ENCODE results near the gene ERBB4. TPM values are rescaled to one million over a fixed set of nuclear protein-coding genes. Genes with fewer than 3 reads are reported as not detected.

The ERBB4 gene
- total RNA-seq, 1 experiment from 2014 or later = 0.15 TPM

DNA sequence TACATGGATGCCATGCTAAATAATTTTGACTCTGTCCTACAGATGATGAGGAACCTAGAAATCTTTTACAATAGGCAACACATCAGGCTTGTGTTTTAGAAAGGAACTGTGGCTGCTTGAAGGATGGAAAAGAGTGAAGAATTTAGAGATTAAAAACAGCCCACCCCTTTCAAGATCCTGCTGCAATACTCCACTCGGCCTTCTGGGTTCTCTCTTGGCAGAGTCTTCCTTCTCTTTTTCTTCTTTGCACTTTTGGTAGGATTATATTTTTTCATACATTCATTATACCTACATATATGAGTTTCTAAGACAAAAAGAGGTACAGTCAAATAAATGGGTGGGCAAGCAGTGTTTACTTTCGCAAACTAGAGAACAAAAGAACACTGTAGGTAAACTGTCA, 474.3 kb downstream of the ERBB4 start:
- Histone ChIP-seq H3K27me3 (ENCODE audit: control insufficient read depth, insufficient read depth, low read length) (no peaks in the 10 kb centered on the region), H3K4me3 (ENCODE audit: low read depth in 2 of 2, low read length in 2 of 2) (no peak overlapping the region), H3K9me3 (ENCODE audit: control insufficient read depth, insufficient read depth, low read depth, low read length) (no peaks in the 10 kb centered on the region), H3K36me3 (ENCODE audit: control insufficient read depth, insufficient read depth, low read length) (no peaks in the 10 kb centered on the region), H3K4me1 (ENCODE audit: control insufficient read depth, insufficient read depth, low read length) (no peaks in the 10 kb centered on the region), H3K27ac (ENCODE audit: low read length) (no peak overlapping the region)
- ChIA-PET POLR2A (no interaction called here), CTCF (no interaction called here)
- intact Hi-C loops (cut with micrococcal nuclease; ENCODE audit: unreplicated experiment) (no loop called here), in situ Hi-C loops (cut with HindIII; ENCODE audit: low pct_unique_long_range_greater_than_20kb, low sequenced_read_pairs) (no loop called here)
- no peak for DNase-seq (ENCODE audit: low read depth, low spot score)
- no peak for TF ChIP-seq TCF7L2 (IDR thresholded peaks at IDR 0.05; ENCODE audit: low read depth, low read length)
- TF ChIP-seq, protein P1, sequence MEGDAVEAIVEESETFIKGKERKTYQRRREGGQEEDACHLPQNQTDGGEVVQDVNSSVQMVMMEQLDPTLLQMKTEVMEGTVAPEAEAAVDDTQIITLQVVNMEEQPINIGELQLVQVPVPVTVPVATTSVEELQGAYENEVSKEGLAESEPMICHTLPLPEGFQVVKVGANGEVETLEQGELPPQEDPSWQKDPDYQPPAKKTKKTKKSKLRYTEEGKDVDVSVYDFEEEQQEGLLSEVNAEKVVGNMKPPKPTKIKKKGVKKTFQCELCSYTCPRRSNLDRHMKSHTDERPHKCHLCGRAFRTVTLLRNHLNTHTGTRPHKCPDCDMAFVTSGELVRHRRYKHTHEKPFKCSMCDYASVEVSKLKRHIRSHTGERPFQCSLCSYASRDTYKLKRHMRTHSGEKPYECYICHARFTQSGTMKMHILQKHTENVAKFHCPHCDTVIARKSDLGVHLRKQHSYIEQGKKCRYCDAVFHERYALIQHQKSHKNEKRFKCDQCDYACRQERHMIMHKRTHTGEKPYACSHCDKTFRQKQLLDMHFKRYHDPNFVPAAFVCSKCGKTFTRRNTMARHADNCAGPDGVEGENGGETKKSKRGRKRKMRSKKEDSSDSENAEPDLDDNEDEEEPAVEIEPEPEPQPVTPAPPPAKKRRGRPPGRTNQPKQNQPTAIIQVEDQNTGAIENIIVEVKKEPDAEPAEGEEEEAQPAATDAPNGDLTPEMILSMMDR (IDR thresholded peaks at IDR 0.05) = no peak
- TF ChIP-seq, protein P2, sequence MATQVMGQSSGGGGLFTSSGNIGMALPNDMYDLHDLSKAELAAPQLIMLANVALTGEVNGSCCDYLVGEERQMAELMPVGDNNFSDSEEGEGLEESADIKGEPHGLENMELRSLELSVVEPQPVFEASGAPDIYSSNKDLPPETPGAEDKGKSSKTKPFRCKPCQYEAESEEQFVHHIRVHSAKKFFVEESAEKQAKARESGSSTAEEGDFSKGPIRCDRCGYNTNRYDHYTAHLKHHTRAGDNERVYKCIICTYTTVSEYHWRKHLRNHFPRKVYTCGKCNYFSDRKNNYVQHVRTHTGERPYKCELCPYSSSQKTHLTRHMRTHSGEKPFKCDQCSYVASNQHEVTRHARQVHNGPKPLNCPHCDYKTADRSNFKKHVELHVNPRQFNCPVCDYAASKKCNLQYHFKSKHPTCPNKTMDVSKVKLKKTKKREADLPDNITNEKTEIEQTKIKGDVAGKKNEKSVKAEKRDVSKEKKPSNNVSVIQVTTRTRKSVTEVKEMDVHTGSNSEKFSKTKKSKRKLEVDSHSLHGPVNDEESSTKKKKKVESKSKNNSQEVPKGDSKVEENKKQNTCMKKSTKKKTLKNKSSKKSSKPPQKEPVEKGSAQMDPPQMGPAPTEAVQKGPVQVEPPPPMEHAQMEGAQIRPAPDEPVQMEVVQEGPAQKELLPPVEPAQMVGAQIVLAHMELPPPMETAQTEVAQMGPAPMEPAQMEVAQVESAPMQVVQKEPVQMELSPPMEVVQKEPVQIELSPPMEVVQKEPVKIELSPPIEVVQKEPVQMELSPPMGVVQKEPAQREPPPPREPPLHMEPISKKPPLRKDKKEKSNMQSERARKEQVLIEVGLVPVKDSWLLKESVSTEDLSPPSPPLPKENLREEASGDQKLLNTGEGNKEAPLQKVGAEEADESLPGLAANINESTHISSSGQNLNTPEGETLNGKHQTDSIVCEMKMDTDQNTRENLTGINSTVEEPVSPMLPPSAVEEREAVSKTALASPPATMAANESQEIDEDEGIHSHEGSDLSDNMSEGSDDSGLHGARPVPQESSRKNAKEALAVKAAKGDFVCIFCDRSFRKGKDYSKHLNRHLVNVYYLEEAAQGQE (IDR thresholded peaks at IDR 0.05; ENCODE audit: insufficient read depth in 1 of 2, low read depth in 2 of 2, low read length in 1 of 2) = no peak
- no peak for TF ChIP-seq SIN3A (IDR thresholded peaks at IDR 0.05; ENCODE audit: borderline replicate concordance, insufficient read depth, low read depth, low read length)
- ATAC-seq = no peak
- BruUV-seq (replicated peaks) = no TSS peak

DNA sequence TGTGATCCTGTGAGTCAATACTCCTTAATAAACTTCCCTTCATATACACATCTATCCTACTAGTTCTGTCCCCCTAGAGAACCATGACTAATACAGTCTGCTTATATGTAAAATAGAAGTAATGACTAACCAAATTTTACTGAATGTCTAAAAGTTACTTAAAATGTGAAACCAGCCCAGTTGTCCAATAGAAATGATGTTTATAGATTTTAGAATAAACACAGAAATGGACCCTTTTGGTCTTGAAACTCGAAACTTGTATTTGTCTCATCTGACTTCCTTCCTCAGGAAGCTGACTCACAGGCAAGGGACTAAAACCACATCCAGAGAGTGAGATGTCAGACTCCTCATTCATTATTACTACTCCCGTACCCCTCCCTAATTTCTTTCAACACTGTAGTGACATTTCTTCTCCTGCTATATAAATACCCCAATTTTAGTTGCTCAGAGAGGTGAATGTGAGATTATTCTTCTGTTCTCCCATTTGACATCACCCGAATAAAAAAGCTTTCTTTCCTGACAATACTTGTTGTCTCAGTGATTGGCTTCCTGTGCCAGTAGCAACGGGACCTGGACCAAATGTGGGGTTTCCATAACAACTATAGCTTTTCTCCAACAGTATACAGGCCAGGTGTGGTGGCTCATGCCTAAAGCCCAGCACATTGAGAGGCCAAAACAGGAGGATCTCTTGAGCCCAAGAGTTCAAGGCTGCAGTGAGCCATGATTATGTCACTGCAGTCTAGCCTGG, 486.0 kb downstream of the ERBB4 start:
- ChIA-PET CTCF (no interaction called here), POLR2A (no interaction called here)
- TF ChIP-seq TCF7L2 (IDR thresholded peaks at IDR 0.05; ENCODE audit: low read depth, low read length) (no peak), SIN3A (IDR thresholded peaks at IDR 0.05; ENCODE audit: borderline replicate concordance, insufficient read depth, low read depth, low read length) (no peak), POLR2AphosphoS5 (IDR thresholded peaks at IDR 0.05; ENCODE audit: low read depth, low read length) (no peak)
- TF ChIP-seq, protein P2 (IDR thresholded peaks at IDR 0.05; ENCODE audit: insufficient read depth in 1 of 2, low read depth in 2 of 2, low read length in 1 of 2) = no peak
- TF ChIP-seq, protein P1 (IDR thresholded peaks at IDR 0.05) = no peak
- H3K27ac ChIP-seq (ENCODE audit: low read length) = no peak overlapping the region
- no peaks in the 10 kb centered on the region for H3K36me3 ChIP-seq (ENCODE audit: control insufficient read depth, insufficient read depth, low read length)
- intact Hi-C loops (cut with micrococcal nuclease; ENCODE audit: unreplicated experiment) (no loop called here), in situ Hi-C loops (cut with HindIII; ENCODE audit: low pct_unique_long_range_greater_than_20kb, low sequenced_read_pairs) (no loop called here)
- BruUV-seq (replicated peaks) = no TSS peak
- H3K9me3 ChIP-seq (ENCODE audit: control insufficient read depth, insufficient read depth, low read depth, low read length) = no peaks in the 10 kb centered on the region
- ATAC-seq (no peak), DNase-seq (ENCODE audit: low read depth, low spot score) (no peak)
- H3K4me1 ChIP-seq (ENCODE audit: control insufficient read depth, insufficient read depth, low read length) = no peaks in the 10 kb centered on the region
- H3K4me3 ChIP-seq (ENCODE audit: low read depth in 2 of 2, low read length in 2 of 2) = no peak overlapping the region
- no peaks in the 10 kb centered on the region for H3K27me3 ChIP-seq (ENCODE audit: control insufficient read depth, insufficient read depth, low read length)
